GM12873 (cell line): Measurements from ENCODE around the gene TANK.

ENCODE experiments used
- TF ChIP-seq, protein P1 (sequence below): IDR thresholded peaks from 2 replicates; pipeline ENCODE4 v1.5.1; 2012; ENCODE audit warnings: low read depth, mild to moderate bottlenecking, moderate library complexity, low read length, control low read depth; ENCODE audit not compliant: insufficient read depth; ENCODE audit errors: missing control alignments

Gene TANK

DNA sequence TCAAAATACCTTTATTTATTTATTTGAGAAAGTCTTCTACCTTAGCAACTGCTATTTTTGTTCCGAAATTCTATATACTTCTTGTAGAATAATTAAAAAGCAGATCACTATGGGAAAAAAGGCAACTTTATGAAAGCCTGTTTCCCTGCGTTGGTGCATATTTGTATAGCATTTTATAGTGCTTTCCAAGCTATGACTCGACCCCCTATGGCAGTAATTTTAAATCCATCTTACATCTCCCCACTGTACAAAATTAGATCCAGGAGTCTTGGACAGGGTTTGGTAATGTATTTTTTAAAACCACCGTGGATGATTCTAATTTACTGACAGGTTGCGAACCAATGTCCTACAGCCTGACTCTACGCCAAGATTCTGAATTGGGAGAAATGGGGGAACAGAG, 10.1 kb downstream of the TANK start:
- TF ChIP-seq, protein P1, sequence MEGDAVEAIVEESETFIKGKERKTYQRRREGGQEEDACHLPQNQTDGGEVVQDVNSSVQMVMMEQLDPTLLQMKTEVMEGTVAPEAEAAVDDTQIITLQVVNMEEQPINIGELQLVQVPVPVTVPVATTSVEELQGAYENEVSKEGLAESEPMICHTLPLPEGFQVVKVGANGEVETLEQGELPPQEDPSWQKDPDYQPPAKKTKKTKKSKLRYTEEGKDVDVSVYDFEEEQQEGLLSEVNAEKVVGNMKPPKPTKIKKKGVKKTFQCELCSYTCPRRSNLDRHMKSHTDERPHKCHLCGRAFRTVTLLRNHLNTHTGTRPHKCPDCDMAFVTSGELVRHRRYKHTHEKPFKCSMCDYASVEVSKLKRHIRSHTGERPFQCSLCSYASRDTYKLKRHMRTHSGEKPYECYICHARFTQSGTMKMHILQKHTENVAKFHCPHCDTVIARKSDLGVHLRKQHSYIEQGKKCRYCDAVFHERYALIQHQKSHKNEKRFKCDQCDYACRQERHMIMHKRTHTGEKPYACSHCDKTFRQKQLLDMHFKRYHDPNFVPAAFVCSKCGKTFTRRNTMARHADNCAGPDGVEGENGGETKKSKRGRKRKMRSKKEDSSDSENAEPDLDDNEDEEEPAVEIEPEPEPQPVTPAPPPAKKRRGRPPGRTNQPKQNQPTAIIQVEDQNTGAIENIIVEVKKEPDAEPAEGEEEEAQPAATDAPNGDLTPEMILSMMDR, result no peak

DNA sequence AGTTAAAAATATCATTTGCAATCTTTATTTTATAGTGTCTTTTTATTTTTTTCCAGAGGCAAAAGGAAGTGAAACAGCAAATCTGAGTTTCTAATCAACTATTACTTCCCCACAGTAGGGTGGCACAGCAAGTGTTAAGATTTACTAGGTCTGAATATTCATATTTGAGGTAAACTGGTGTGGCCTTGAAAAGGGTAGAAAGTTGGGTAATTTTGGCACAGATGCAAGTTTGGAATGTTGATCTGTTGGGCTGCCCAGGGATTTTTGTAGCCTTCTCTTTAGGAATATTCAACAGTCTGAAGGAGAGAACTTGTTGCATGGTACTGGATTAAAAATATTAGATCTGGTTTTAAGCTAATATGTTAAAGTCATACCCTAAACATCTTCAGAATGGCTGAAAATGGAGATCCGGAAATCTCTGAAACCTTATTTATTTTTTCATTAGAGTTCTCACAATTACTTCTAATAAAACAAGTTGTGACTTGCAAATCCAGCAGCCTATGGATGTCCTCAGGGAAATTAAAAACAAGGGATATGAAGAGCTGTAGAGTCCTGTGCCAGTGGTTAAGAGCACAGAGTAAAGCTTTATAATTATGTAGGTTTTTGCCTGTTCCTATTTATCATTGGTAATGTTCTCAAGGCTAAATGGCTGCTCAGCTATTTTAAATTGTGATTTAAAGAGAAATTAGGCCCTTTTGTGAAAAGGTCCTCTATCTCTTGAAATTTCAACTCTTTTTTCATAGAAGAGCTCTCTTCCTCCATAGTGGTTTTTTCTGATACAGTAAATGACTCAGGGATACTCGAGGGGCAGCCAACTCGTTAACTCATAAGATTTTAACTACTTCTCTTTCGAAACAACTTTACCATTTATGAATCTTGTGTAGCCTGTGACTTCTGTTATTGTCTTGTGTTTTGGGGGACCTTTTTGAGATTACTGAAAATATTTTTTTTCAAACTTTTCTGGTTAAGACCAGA, 11.0 kb downstream of the TANK start:
- TF ChIP-seq, protein P1, result no peak

DNA sequence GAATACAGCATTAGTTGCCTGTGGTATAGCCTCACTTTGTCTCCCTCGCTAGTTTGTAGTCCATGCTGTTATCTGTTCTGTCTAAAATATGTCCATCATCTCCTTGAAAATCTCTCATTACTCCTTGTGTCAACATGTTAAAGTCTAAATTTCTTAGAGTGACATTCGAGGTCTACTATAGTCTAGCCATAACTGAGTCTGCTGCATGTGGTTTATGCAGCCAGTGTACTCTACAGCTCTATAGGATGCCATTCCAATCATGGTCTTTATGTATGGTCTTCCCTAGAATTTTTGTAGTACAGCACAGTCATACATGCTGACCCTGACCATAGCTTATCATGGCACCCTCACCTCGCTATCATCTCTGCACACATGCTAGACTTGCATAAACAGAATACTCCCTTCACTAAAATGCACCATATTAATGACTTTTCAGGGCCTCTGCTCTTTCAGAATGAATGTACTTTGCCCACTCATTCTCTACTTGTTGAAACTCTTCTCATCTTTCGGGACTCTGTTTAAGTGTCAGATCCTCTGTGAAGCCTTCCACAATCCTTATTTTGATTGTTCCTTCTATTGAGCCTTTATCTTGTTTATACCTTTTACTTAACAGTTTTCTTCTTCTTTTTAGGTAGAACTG, 12.8 kb downstream of the TANK start:
- TF ChIP-seq, protein P1, result no peak

DNA sequence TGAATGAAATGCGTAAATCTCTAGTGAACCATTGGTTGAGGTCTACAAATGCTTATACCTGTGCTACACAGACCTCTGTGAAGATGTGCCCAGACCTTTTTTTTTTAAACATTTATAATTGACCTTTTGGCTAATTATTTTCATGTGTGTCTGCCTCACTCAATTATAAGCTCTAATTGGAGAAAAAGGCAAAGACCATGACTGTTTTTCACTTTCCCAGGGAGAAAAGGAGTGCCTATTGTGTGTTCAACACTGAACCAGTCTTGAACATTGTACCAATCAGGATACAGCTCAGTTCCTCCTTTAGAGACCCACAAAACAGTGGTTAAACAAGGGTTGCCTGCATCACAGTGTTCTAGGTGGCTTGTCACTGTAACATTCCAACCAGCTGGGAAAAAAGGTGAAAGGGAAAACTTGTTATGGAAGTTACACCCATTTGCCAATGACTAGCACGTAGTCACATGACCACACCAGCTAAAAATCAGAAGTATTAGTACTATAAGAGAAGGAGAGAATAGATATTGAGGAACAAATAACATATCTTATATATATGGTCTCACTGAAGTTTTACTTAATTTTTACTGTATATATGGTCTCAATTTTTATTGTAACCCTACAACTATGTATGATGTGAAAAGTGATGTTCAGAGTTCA, 13.4 kb downstream of the TANK start:
- TF ChIP-seq, protein P1, result no peak

DNA sequence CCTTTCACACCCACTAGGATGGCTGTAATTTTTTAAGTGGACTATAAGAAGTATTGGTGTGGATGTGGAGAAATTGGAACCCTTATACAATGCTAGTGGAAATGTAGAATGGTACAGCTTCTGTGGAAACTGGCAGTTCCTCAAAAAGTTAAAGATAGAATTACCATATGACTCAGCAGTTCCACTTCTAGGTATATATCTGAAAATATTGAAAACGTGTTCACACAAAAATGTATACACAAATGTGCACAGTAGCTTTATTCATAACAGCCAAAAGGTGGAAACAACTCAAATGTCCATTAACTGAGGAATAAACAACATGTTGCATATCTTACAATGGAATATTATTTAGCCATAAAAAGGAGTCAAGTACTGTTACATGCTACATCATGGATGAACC, 17.7 kb downstream of the TANK start:
- TF ChIP-seq, protein P1, result no peak

DNA sequence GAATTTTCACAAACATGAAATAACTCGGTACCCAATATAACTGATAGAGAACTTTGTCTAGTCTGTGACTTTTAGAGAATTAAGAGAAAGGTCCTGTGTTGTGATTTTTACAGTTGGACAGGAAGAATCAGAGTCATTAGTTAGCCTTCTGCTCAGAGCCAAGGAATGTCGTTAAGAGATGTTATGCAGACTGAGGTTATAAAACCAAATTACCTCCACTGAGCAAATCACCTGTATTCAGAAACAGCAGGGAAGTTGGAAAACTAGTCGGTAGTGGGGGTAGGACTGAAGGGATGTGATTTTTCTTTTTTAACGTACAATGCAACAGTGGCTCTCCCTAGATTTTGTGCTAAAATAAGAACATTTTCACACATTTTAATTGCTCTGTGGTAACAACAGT, 18.5 kb downstream of the TANK start:
- TF ChIP-seq, protein P1, result no peak

DNA sequence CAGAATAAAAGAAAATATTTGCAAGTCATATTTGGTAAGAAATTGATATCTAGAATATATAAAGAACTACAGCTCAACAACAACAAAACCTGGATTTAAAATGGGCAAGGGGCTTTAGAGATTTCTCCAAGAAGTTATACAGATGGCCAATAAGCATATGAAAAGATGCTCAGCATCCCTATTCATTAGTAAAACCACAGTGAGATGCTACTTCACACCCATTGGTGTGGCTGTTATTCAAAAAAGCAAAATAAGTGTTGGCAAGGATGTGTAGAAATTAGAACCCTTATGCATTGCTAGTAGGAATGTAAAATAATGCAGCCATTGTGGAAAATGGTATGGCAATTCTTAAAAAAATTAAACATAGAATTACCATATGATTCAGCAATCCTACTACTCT, 29.8 kb downstream of the TANK start:
- TF ChIP-seq, protein P1, result no peak
